Measurements from ENCODE around the gene ABHD14A.

GRCh38 chr3:52021489-52022268 is 46.8 kb downstream of the ABHD14A start:
- TF ChIP-seq CTCF (CRISPR knock-in tag; IDR thresholded peaks at IDR 0.05), result no peak
- TF ChIP-seq ZFX (CRISPR knock-in tag; IDR thresholded peaks at IDR 0.05; ENCODE audit: low read depth), result no peak
- TF ChIP-seq POLR2A (IDR thresholded peaks at IDR 0.05; ENCODE audit: insufficient read depth in 1 of 2, low read depth in 2 of 2, low read length in 2 of 2), result no peak
- TF ChIP-seq ZNF773 (CRISPR knock-in tag; IDR thresholded peaks at IDR 0.05; ENCODE audit: borderline replicate concordance), result no peak
- no peak for TF ChIP-seq ELF1 (CRISPR knock-in tag; IDR thresholded peaks at IDR 0.05)
- TF ChIP-seq ZNF274 (CRISPR knock-in tag; IDR thresholded peaks at IDR 0.05), result no peak
- no peak for TF ChIP-seq NFE2 (CRISPR knock-in tag; IDR thresholded peaks at IDR 0.05)
- TF ChIP-seq SRSF9 (IDR thresholded peaks at IDR 0.05; ENCODE audit: borderline replicate concordance, insufficient read depth, low read depth, low read length, poor library complexity, severe bottlenecking), result no peak
- no peak for TF ChIP-seq SP4 (CRISPR knock-in tag; IDR thresholded peaks at IDR 0.05)
- TF ChIP-seq KDM4B (CRISPR knock-in tag; IDR thresholded peaks at IDR 0.05), result no peak
- no peak for TF ChIP-seq EZH2 (conservative IDR thresholded peaks at IDR 0.05; ENCODE audit: low read depth, low read length)
- no peak for TF ChIP-seq JUN (CRISPR knock-in tag; IDR thresholded peaks at IDR 0.05)
- TF ChIP-seq TAF1 (CRISPR knock-in tag; IDR thresholded peaks at IDR 0.05), result no peak
- no peak for TF ChIP-seq RXRA (CRISPR knock-in tag; IDR thresholded peaks at IDR 0.05)

All from HepG2 (cell line).